Kidney (tissue), 14 donors: ENCODE measurements around the gene PCBP4. TPM values are rescaled to one million over a fixed set of nuclear protein-coding genes. Genes with fewer than 3 reads are reported as not detected.

Experiments used
- DNase-seq, 5 donors: peaks; one replicate each; pipeline ENCODE4 v3.0.0-alpha.2; 2013 to 2020
- FAIRE-seq: peaks from 2 replicates; lab custom pipeline; 2012; peaks lifted over from hg19 to GRCh38; lab: Jason Lieb, UNC
- H3K27ac ChIP-seq, 2 donors: one replicate each; pipeline ENCODE4 v1.7.0; 2013; ENCODE audit warnings: low read depth in 2 of 2, low read length in 2 of 2, inconsistent platforms in 1 of 2
- H3K27me3 ChIP-seq: one replicate; pipeline ENCODE4 v1.7.1; 2013; ENCODE audit warnings: low read length, inconsistent platforms; ENCODE audit not compliant: control insufficient read depth, insufficient read depth
- H3K36me3 ChIP-seq, 3 donors: one replicate each; pipeline versions ENCODE4 v1.7.0 to v1.7.1; 2013; ENCODE audit warnings: low read length in 3 of 3, control low read depth in 1 of 3, inconsistent platforms in 1 of 3; ENCODE audit not compliant: insufficient read depth in 3 of 3, control insufficient read depth in 2 of 3
- H3K4me1 ChIP-seq, 3 donors: one replicate each; pipeline versions ENCODE4 v1.7.0 to v1.7.1; 2013; ENCODE audit warnings: low read length in 3 of 3, inconsistent platforms in 1 of 3, low read depth in 1 of 3; ENCODE audit not compliant: control insufficient read depth in 2 of 3, insufficient read depth in 2 of 3
- H3K4me3 ChIP-seq, 3 donors: one replicate each; pipeline versions ENCODE4 v1.7.0 to v1.8.1; 2013; ENCODE audit warnings: low read length in 3 of 3, control low read depth in 1 of 3, inconsistent platforms in 1 of 3
- H3K9ac ChIP-seq, 3 donors: one replicate each; pipeline versions ENCODE4 v1.7.0 to v1.7.1; 2013; ENCODE audit warnings: low read length in 3 of 3, control low read depth in 1 of 3, inconsistent platforms in 1 of 3
- H3K9me3 ChIP-seq, 3 donors: one replicate each; pipeline versions ENCODE4 v1.7.0 to v1.7.1; 2013; ENCODE audit warnings: low read length in 3 of 3, control low read depth in 1 of 3, inconsistent platforms in 1 of 3; ENCODE audit not compliant: control insufficient read depth in 2 of 3, insufficient read depth in 1 of 3
- intact Hi-C: fragments of 100-400 bp; cut with DNase I; formaldehyde crosslinking; loops from one replicate; pipeline ENCODE4 v1.11.1; 2022
- polyA plus RNA-seq: library from polyadenylated mRNA; stranded (reverse); fragments of 350-450 nt; fragmentation: Illumina TruSeq; extraction: RNeasy Lipid Tissue Mini Kit (QIAGEN cat#74804); gene quantifications from one replicate; pipeline ENCODE4 v1.2.3, GENCODE V29; 2014; ENCODE audit warnings: low read depth, low replicate concordance; ENCODE audit not compliant: insufficient read depth
- total RNA-seq: library from RNA; stranded (reverse); fragmentation: NEBNext Ultra II Directional; extraction: Animal tissue kit (Norgen Biotek cat#: 25700); gene quantifications from one replicate; pipeline ENCODE4 v1.2.1, GENCODE V29; 2021
- TF ChIP-seq, protein P1 (sequence below): IDR thresholded peaks from 3 replicates; pipeline ENCODE4 v1.5.1; 2012; ENCODE audit warnings: mild to moderate bottlenecking, moderate library complexity, borderline replicate concordance; ENCODE audit not compliant: insufficient read depth; ENCODE audit errors: extremely low read depth
- donor health status: control.
- donor health status: control.
- donor health status: control.
- donor health status: control.
- donor health status: control.
- donor health status: DM: yes; HTN: yes; CAD: no.
- donor health status: Normal renal cell carcinoma (clear cell type).

PCBP4 gene
- total and polyA plus RNA-seq, 2 donors from 2014 or later = 31.7 to 34.0 TPM

DNA sequence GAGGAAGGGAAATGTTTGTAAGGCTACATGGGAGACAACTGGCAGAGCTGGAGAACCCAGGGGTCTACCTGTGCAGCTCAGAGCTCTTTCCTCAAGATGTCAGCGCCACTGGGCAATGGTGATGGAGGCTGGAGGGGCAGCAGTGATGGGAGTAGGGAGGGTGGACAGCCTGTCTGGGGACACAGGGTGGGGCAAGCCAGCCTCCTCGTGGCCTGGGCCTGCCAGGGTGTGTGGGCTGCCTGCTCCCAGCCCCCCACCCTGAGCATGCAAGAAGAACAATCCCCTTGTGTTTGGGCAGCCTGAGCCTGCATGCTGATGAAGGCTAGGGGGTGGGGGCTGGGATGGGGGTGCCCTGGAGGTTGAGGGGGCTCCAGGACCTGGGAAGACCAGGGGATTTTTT is 1.2 kb downstream of the PCBP4 start:
- Histone ChIP-seq H3K27me3 (no peaks in the 10 kb centered on the region), H3K9ac (peak overlapping the region in 1 of 3 donors; percentile 46), H3K4me3 (no peak overlapping the region), H3K27ac (no peak overlapping the region), H3K36me3 (peaks cover 0 to 3% (median 0%) of the 10 kb centered on the region in 3 donors), H3K4me1 (peaks cover 0 to 10% (median 0%) of the 10 kb centered on the region in 3 donors), H3K9me3 (no peaks in the 10 kb centered on the region)
- FAIRE-seq = no peak
- DNase-seq = no peak
- TF ChIP-seq, protein P1, sequence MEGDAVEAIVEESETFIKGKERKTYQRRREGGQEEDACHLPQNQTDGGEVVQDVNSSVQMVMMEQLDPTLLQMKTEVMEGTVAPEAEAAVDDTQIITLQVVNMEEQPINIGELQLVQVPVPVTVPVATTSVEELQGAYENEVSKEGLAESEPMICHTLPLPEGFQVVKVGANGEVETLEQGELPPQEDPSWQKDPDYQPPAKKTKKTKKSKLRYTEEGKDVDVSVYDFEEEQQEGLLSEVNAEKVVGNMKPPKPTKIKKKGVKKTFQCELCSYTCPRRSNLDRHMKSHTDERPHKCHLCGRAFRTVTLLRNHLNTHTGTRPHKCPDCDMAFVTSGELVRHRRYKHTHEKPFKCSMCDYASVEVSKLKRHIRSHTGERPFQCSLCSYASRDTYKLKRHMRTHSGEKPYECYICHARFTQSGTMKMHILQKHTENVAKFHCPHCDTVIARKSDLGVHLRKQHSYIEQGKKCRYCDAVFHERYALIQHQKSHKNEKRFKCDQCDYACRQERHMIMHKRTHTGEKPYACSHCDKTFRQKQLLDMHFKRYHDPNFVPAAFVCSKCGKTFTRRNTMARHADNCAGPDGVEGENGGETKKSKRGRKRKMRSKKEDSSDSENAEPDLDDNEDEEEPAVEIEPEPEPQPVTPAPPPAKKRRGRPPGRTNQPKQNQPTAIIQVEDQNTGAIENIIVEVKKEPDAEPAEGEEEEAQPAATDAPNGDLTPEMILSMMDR = no peak
- intact Hi-C loops = no loop called here

DNA sequence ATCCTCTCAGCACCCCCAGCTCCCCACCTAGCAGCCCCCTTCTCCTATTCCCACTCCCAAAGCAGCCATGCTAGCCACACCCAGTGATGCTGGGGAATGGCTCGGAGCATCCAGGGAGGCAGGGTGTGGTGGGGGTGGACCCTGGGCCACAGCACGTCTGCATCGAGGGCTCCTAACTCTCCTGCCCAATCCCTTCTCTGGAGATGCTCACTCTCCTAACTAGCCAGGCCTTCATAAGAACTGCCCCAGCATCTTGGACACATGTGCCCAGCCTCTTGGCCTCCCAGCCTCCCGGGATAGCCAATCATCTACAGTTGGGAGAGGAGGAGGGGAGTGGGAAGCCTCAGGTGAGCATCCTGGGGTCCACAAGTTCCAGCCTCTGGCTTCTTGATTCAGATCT is 2.7 kb downstream of the PCBP4 start:
- DNase-seq (no peak), FAIRE-seq (no peak)
- H3K4me3 ChIP-seq = no peak overlapping the region
- TF ChIP-seq, protein P1 = no peak
- H3K9me3 ChIP-seq = no peaks in the 10 kb centered on the region
- no peaks in the 10 kb centered on the region for H3K27me3 ChIP-seq
- intact Hi-C loops = no loop called here
- no peak overlapping the region for H3K27ac ChIP-seq
- H3K4me1 ChIP-seq = peaks cover 0 to 10% (median 0%) of the 10 kb centered on the region in 3 donors
- H3K36me3 ChIP-seq = no peaks in the 10 kb centered on the region
- no peak overlapping the region for H3K9ac ChIP-seq

DNA sequence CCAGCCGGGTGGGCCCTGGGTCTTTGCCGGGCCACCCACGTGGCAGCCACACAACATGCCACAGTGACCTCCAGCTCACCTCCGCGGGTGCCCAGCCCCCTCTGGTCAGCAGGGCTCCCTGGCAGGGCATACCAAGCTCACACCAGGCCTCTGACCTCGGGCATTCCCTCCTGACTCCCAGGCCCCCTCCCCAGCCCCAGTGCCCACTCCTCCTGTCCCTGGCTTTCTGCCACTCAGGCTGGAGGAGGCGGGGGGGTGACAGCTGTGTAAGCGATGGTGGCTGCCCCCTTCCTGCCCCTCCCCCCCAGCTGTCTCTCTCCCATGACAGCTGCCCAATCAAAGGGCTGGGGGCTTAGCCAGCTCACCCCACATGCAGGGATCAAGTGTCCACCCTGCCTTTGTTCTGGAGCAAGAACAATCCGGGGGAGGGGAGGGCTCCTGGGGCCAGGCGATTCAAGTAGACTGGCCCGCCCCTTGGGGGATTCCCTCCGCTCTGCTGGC is 3.3 kb downstream of the PCBP4 start:
- FAIRE-seq = no peak
- TF ChIP-seq, protein P1 = no peak
- no peaks in the 10 kb centered on the region for H3K27me3 ChIP-seq
- H3K4me3 ChIP-seq = no peak overlapping the region
- no peaks in the 10 kb centered on the region for H3K9me3 ChIP-seq
- peaks cover 0 to 10% (median 0%) of the 10 kb centered on the region in 3 donors for H3K4me1 ChIP-seq
- intact Hi-C loops = no loop called here
- H3K9ac ChIP-seq = no peak overlapping the region
- H3K27ac ChIP-seq = no peak overlapping the region
- H3K36me3 ChIP-seq = no peaks in the 10 kb centered on the region
- DNase-seq = peak in 4 of 5 donors; percentile 91 to 95 (median 92)
